GM21576 (cell line): ENCODE data around the gene S100A1.

ENCODE experiments used
- ATAC-seq: cut with Tn5 transposase; IDR thresholded peaks from one replicate; pipeline ENCODE4 v1.9.1; 2021; ENCODE audit warnings: mild to moderate bottlenecking, moderate library complexity; ENCODE audit not compliant: unreplicated experiment

Gene S100A1

GRCh38 chr1:153679337-153680119 lies 51.3 kb downstream of the S100A1 start:
- no peak for ATAC-seq

- ATAC-seq = no peak
Observed at GRCh38 chr1:153680120-153680403, 51.8 kb downstream of the S100A1 start.
